HG02970 (cell line): ENCODE data around the gene KLF13.

ENCODE experiments used
- ATAC-seq: cut with Tn5 transposase; IDR thresholded peaks from one replicate; pipeline ENCODE4 v1.9.1; 2021; ENCODE audit warnings: mild to moderate bottlenecking, moderate library complexity, moderate number of reproducible peaks; ENCODE audit not compliant: unreplicated experiment, low FRiP score

Gene KLF13

GRCh38 chr15:31377030-31377429 lies 50.4 kb downstream of the KLF13 start:
- ATAC-seq = no peak

- ATAC-seq = no peak
Measured at GRCh38 chr15:31378363-31378903, 51.8 kb downstream of the KLF13 start.

- ATAC-seq = no peak
Measured at GRCh38 chr15:31379042-31379441, 52.4 kb downstream of the KLF13 start.

GRCh38 chr15:31379577-31379976 lies 52.9 kb downstream of the KLF13 start:
- no peak for ATAC-seq

- no peak for ATAC-seq
Measured at GRCh38 chr15:31381801-31382712, 55.4 kb downstream of the KLF13 start.

- no peak for ATAC-seq
Measured at GRCh38 chr15:31382713-31383045, 56.0 kb downstream of the KLF13 start.

GRCh38 chr15:31383139-31383538 lies 56.5 kb downstream of the KLF13 start:
- no peak for ATAC-seq

- ATAC-seq = no peak
Measured at GRCh38 chr15:31384568-31384967, 57.9 kb downstream of the KLF13 start.

- ATAC-seq = no peak
Measured at GRCh38 chr15:31385736-31386135, 59.1 kb downstream of the KLF13 start.

GRCh38 chr15:31387092-31387478 lies 60.5 kb downstream of the KLF13 start:
- ATAC-seq = no peak

- no peak for ATAC-seq
Measured at GRCh38 chr15:31387479-31388118, 61.0 kb downstream of the KLF13 start.

- ATAC-seq = no peak
Measured at GRCh38 chr15:31389576-31389975, 62.9 kb downstream of the KLF13 start.

GRCh38 chr15:31390029-31390428 lies 63.4 kb downstream of the KLF13 start:
- ATAC-seq = no peak

GRCh38 chr15:31390777-31391486 lies 64.3 kb downstream of the KLF13 start:
- no peak for ATAC-seq

- peak; percentile 86 for ATAC-seq
Measured at GRCh38 chr15:31391687-31392671, 65.3 kb downstream of the KLF13 start.

GRCh38 chr15:31392761-31393401 lies 66.2 kb downstream of the KLF13 start:
- ATAC-seq = no peak

- ATAC-seq = no peak
Measured at GRCh38 chr15:31393444-31394091, 66.9 kb downstream of the KLF13 start.

GRCh38 chr15:31396881-31397560 lies 70.4 kb downstream of the KLF13 start:
- ATAC-seq = no peak
